Activated T-cell treated with anti-CD3 and anti-CD28 coated beads, Interleukin-2, amount 50 U/mL, for 48 hours (primary cell): ENCODE data around the gene ZNF225.
"Not testable (repeated sequence)": the region's sequence is repeated elsewhere in the genome, so short reads cannot be mapped to it uniquely, and the experiment has no call there.

Experiments
- DNase-seq, 2 experiments: peaks; one replicate each; pipeline ENCODE4 v3.0.0-alpha.2; 2020

The ZNF225 gene

DNA sequence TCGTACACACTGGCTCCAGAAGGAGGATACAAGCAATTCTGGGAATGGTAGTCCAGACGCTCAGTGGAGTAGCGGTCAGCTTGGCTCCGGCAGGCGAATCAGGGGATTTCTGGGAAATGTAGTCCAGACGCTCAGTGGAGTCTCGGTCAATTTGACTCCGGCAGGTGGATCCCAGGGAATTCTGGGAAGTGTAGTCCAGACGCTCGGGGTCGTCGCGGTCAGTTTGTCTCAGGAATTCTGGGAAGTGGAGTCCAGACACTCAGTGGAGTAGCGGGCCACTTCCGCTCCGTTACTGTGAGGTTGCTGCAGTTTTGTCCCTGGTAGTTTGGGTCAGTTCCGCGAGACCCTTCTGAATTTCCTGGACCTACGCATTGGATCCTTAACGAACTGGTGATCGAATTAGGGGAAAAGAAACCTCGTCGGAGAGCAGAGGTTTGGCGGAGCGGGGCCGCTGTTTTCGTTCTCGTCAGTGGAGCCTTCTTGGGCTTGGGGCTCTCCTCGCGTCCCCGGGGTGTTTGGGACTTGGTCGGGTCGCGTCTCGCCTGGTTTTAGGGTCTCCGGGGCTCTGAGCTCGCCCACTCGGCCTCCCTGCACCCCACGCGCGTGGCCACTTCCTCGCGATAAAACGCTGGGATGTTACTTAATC lies at the start of gene ZNF225:
Gene ZNF225 (plus strand): TSS at position 262 of the 646 bp plus-strand sequence. CDS start 2,429 bp downstream, outside the sequence.
- DNase-seq, result peak; percentile 84 to 88

GRCh38 chr19:44066305-44066704 lies 46.9 kb upstream of the ZNF225 start:
- DNase-seq, result no peak

GRCh38 chr19:44069415-44069814 lies 43.8 kb upstream of the ZNF225 start:
- DNase-seq, result no peak

DNA sequence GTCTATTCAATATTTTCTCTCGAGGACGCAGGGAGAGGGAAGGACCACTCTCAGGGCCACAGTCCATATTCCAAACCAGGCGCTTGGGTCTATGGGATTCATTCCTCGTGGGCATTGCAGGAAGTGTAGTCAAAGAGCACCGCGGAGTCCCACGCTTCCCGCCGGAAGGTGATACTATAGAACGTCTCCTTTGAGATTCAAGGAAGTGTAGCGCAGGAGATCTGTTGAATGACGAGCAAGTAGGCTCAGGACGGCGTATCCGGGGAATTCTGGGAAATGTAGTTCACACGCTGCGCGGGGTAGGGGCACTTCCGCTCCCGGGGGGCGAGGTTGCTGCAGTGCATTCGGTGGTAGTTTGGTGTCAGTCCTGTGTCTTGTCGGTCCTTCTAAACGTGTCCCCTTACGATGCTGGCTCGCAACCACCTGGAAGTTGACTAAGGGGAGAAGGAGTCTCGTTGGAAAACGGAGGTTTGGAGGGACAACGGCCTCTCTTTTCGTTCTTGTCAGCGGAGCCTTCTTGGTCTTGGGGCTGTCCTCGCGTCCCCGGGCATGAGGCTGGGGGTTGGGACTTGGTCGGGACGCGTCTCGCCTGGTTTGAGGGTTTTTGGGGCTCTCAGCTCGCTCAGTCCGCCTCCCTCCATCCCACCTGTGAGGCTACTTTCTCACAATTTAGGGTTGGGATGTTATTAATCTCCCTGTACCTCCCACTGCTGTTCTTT lies 41.2 kb upstream of the ZNF225 start, which contains the start of gene ZNF284:
Gene ZNF284 (plus strand): TSS at position 336 of the 719 bp plus-strand sequence. CDS start 4,231 bp downstream, outside the sequence.
- peak; percentile 84 to 86 for DNase-seq

DNA sequence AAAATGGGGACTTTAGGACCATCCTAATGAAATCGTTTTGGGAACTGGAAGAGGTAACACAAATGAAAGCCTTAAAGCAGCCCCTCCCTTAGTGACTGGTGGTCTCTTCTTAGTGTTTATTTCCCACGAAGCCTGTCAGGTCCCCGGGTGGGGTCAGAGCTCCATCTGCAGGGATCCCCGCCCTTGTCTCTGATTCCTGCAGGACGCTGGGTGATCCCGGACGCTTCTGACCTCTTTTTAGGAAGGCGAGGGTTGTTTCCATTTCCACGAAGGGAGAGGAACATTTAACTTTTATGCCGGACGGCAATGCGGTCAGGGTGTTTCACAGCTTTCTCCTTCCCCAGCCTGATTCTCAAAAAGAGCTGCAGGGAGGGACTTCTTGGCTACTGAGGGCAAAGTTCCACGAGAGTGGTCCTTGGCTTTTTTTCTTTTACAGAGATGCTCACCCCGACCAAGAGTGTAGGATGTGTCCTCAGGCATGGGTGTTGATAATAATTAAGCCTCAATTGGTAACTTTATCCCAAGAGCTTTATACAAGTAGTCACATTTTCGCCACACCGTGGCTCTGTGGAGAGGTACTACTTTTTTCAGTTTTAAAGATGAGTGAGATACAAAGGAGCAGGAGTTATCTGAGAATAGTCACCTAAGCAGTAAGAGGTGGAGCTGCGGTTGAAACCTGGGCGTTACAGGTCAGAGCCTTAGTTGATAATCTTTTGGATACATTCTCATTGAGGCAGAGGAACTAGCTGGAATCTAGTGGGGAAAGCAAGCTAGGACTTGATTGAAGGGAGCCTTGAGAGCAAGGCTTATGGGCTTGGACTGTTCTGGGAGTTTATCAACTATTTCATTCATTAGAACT lies 40.4 kb upstream of the ZNF225 start:
- peak; percentile 20 to 25 for DNase-seq

DNA sequence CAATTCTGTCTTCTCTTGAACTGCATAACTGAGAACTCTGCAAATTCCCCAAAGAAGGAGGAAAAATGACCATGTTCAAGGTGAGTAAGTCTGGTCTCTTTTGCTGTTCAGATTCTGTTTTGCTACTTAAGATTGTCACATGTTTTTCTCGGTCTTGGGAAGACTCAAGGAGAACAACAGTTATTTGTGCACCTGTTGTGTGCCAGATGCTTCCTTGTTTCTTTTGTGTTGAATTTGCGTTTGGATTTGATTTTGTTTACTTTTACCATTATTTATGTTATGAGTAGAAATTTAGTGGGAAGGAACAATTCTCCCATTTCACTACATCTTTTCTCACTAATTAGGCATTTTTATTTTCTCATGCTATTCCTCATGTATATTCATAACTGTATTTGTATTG lies 36.9 kb upstream of the ZNF225 start:
- no peak for DNase-seq

GRCh38 chr19:44092108-44092507 lies 21.1 kb upstream of the ZNF225 start:
- DNase-seq, result no peak

GRCh38 chr19:44093931-44094765 lies 19.1 kb upstream of the ZNF225 start, which contains the start of gene ZNF224:
ZNF224 (plus strand) TSS chr19:44094361; CDS start chr19:44097874, 3,513 bp downstream.
- peak; percentile 87 to 88 for DNase-seq

DNA sequence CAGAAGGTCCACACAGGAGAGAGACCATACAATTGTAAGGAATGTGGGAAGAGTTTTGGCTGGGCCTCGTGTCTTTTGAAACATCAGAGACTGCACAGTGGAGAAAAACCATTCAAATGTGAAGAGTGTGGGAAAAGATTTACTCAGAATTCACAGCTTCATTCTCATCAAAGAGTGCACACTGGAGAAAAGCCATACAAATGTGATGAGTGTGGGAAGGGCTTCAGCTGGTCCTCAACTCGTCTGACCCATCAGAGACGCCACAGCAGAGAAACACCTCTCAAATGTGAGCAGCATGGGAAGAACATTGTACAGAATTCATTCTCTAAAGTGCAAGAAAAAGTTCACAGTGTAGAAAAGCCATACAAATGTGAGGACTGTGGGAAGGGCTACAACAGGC lies 5.4 kb upstream of the ZNF225 start:
- no peak for DNase-seq

DNA sequence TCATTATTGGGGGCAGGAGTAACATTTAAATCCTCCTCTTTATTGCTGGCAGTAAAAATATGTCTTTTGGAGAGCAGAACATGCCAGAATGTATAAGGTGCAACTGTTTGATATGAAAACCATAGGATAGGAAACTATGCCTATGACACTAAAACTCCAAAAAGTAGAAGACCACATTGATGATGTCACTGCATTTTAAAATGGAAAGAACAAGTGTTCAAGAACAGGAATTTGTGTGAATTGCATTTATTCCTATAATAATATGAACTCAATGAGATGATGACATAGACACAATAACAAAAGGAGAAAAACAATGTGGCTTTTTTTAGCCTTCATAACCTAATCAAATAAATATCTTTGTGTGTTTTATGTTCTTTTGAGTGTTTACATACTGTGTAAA lies 3.7 kb upstream of the ZNF225 start:
- DNase-seq, result no peak

DNA sequence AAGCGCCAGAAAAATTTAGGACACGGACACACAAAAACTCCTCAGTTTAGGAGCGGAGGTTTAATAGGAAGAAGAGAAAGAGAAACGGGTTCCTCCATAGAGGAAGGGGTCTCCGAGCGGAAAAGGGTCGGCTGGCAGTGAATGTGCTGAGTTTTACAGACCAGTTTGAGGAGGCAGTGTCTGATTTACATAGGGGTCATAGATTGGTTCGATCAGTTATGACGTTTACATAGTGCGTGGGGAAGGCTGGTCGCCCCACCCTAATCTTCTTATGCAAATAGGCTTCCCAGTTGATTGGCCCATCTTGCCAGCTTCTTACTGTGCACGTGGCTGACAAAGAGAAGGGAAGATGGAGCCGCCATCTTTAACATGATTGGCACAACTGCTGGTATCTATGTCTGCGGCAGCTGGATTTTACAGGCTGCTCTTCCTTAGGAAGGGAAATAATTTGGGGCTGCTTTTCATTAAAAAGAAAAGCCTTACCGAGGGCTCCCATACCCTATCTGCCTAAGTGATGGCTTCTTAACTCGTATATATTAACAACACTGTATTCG lies 1.2 kb upstream of the ZNF225 start:
- DNase-seq, result peak in 1 of 2 experiments; percentile 24

DNA sequence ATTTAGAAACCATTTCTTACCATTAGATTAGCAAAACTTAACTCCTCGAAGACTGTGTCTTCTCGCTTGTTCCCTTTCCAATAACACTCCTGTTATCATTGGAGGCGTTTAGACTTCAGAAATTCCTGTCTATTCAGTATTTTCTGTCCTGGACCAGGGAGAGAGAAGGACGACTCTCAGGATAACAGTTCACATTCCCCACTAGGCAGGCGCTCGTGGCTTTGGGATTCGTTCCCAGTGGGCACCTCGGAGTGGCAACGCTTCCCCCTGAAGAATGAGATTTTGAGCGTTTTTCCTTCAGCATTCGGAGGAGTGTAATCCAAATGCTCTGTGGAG lies 429 bp upstream of the ZNF225 start:
- no peak for DNase-seq

DNA sequence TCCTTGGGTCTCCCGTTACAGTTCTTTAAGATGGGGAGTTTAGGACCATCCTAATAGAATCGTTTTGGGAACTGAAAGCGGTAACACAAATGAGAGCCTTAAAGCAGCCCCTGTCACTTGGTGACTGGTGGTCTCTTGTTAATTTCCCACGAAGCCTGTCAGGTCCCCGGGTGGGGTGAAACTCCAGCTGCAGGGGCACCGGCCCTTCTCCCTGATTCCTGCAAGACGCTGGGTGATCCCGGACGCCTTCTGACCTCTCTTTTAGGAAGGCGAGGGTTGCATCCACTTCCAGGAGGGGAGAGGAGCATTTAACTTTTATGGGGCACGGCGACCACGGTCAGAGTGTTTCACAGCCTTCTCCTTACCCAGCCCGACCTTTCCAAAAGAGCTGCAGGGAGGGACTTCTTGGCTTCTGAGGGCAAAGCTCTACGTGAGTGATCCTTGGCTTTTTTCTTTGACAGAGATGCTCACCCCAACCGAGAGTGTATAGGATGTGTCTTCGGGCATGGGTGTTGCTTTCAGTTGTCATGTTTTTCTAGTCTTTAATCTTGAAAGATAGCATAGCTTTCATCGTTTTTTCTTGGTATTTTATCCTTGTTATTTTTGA lies 688 bp downstream of the ZNF225 start:
- DNase-seq, result peak; percentile 33 to 36

DNA sequence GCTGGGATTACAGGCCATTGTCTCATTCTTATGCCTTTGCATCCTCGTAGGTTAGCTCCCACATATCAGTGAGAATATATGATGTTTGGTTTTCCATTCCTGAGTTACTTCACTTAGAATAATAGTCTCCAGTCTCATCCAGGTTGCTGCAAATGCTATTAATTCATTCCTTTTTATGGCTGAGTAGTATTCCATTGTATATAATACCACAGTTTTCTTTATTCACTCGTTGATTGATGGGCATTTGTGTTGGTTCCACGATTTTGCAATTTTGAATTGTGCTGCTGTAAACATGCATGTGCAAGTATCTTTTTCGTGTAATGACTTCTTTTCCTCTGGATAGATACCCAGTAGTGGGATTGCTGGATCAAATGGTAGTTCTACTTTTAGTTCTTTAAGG lies 8.0 kb downstream of the ZNF225 start:
- DNase-seq, result not testable (repeated sequence)

DNA sequence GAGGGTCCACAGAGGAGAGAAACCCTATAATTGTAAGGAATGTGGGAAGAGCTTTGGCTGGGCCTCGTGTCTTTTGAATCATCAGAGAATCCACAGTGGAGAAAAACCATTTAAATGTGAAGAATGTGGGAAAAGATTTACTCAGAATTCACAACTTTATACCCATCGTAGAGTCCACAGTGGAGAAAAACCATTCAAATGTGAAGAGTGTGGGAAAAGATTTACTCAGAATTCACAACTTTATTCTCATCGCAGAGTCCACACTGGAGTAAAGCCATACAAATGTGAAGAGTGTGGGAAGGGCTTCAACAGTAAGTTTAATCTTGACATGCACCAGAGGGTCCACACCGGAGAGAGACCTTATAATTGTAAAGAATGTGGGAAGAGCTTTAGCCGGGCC lies 18.8 kb downstream of the ZNF225 start:
- no peak for DNase-seq

DNA sequence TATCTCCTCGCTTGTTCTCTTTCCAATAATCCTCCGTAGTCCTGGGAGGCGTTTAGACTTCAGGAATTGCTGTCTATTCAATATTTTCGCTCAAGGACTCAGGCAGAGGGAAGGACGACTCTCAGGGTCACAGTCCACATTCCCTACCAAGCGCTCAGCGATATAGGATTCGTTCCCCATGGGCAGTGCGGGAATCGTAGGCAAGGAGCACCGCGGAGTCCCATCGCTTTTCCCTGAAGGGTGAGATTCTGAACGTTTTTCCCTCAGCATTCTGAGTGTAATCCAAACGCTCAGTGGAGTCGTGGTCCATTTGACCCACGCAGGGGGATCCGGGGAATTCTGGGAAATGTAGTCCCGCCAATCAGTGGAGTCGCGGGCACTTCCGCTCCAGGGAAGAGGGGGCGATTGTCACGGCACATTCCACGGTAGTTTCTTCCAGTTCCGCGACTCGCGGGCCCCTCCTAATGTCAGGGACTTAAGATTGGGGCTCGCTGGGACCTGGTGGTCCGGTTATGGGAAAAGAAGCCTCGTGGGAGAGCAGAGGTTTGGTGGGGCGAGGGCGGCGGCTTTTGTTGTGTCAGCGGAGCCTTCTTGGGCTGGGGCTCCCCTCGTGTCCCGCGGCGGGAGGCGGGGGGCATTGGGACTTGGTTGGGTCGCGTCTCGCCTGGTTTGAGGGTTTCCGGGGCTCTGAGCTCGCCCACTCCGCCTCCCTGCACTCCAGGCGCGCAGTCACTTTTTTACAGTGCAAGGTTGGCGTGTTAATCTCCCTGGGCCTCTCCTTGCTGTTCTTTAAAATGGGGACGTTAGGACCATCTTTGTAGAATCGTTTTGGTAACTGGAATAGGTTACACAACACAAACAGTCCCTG lies 28.2 kb downstream of the ZNF225 start, which contains the start of gene ZNF234:
Gene ZNF234 (plus strand): TSS at position 364 of the 868 bp plus-strand sequence. CDS start 3,079 bp downstream, outside the sequence.
- peak; percentile 79 to 80 for DNase-seq

GRCh38 chr19:44142059-44142433 lies 28.8 kb downstream of the ZNF225 start:
- peak in 1 of 2 experiments; percentile 42 for DNase-seq

GRCh38 chr19:44149776-44150175 lies 36.6 kb downstream of the ZNF225 start:
- DNase-seq, result no peak

- DNase-seq, result no peak
Measured at GRCh38 chr19:44151491-44151890, 38.3 kb downstream of the ZNF225 start.

- no peak for DNase-seq
Measured at GRCh38 chr19:44156475-44156874, 43.3 kb downstream of the ZNF225 start.
